Activated naive CD4-positive, alpha-beta T cell treated with anti-CD3 and anti-CD28 coated beads, Interleukin-2, amount 50 U/mL, for 24 hours (primary cell): ENCODE data around the gene THAP8.
A peak's percentile ranks its signal among the peaks of the same experiment; 100 is the strongest.

ENCODE experiments used
- H3K27ac Mint-ChIP-seq: one replicate; pipeline ENCODE4 v1.8.0; 2021; ENCODE audit warnings: mild to moderate bottlenecking, mixed read lengths
- H3K27me3 Mint-ChIP-seq: one replicate; pipeline ENCODE4 v1.8.0; 2021; ENCODE audit warnings: mixed read lengths
- H3K36me3 Mint-ChIP-seq: one replicate; pipeline ENCODE4 v1.8.0; 2021; ENCODE audit warnings: mixed read lengths
- H3K4me1 Mint-ChIP-seq: one replicate; pipeline ENCODE4 v1.8.0; 2021; ENCODE audit warnings: mixed read lengths
- H3K4me3 Mint-ChIP-seq: one replicate; pipeline ENCODE4 v1.8.0; 2021; ENCODE audit warnings: mild to moderate bottlenecking, mixed read lengths
- H3K9me3 Mint-ChIP-seq: one replicate; pipeline ENCODE4 v1.8.0; 2021; ENCODE audit warnings: mixed read lengths

The THAP8 gene

DNA sequence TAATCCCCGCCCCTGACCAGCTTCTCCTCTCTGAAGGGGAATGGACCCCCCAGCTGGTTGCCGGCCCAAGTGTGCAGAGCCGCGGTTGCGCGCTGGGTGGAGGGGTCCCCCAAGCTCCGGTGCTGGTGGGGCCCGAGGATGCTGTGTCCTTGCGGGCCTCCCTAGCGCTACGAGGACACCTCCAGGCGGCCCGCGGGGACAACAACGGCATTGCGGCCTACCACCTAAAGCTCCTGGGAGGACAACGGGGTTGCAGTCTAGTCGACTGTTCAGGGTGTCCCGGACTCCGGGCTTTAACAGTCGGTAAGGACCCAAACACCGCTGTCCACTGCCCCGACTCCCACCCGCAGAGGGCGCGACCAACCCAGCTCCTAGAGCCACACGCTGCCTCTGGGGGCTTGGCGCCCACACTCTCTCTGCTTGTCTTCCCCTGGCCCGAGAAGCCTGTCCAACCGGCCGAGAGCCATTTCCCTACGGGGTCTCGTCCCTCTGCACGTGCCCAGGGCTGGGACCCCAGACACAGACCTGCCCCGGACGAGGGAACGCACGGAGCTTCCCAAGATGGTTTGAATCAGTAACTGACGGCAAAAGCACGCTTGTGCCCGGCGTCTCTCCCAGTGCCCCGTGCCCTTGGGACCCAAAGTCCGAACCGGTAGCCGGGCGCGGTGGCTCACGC is 60.0 kb downstream of the THAP8 start:
- Mint-ChIP-seq H3K4me1 (peaks cover 26% of the 10 kb centered on the region), H3K36me3 (peaks cover 4% of the 10 kb centered on the region), H3K27me3 (no peaks in the 10 kb centered on the region), H3K4me3 (peak overlapping the region; percentile 67), H3K9me3 (no peaks in the 10 kb centered on the region), H3K27ac (no peak overlapping the region)

DNA sequence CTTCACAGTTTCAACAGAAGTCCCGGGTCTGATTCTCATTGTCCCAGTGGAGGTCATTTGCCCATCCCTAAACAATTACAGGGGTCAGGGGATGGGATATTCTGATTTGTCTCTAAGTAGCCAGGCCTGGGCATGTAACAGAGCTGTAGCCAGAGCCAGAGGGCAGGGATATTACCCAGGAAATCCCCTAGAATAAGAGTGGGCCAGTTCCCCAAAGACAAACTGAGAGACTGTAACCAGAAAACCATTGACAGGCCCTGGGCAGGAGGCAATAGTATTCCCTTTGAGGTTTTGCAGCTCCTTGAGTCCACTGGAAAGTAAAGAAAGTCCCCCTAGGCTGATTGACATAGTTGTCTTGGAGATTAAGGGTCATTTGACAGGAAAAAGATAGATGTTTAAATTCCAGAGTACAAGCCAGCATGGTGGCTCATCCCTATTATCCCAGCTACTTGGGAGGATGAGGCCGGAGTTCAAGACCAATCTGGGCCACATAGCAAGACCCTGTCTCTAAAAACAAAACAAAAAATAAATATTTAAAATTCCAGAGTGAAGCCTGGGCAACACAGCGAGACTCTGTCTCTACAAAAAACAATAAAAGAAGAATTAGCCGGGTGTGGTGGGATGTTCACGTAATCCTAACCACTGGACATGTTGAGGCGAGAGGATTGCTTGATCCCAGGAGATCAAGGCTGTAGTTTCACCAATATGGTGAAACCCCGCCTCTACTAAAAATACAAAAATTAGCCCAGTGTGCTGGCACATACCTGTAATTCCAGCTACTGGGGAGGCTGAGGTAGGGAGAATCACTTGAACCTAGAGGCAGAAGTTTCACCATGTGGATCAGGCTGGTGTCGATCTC is 60.9 kb downstream of the THAP8 start:
- Mint-ChIP-seq H3K4me3 (peak overlapping the region; percentile 33), H3K27me3 (no peaks in the 10 kb centered on the region)

DNA sequence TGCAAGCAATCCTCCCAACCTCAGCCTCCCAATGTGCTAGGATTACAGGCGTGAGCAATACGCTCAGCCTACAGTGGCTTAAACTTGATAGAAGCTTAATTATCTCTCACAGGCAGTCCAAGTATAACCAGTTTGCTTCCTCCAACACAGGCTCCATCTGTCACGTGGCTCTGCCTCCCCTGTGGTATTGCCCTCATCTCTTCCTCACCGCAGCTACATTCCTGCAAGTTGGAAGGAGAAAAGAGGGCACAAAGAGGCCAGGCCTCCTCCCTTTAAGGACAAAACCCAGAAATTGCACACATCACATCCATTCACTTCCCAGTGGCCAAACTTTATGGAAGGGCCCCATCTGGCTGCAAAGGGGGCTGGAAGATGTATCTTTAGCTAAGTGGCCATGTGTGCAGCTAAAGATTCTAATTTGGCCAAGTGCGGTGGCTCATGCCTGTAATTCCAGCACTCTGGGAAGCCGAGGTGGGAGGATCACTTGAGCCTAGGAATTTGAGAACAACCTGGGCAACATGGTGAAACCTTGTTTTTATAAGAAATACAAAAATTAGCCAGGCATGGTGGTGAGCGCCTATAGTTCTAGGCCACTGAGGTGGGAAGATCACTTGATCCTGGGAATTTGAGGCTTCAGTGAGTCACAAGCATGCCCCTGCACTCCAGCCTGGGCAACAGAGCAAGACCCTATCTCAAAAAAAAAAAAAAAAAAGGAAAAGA is 62.2 kb downstream of the THAP8 start:
- Mint-ChIP-seq H3K9me3 (no peaks in the 10 kb centered on the region), H3K36me3 (peaks cover 1% of the 10 kb centered on the region), H3K27ac (no peak overlapping the region), H3K4me3 (no peak overlapping the region), H3K4me1 (peaks cover 18% of the 10 kb centered on the region), H3K27me3 (peaks cover under 1% of the 10 kb centered on the region)

More for the DNA sequence above, 60.9 kb downstream of the THAP8 start:
- peaks cover 25% of the 10 kb centered on the region for H3K4me1 Mint-ChIP-seq
- no peak overlapping the region for H3K27ac Mint-ChIP-seq
- peaks cover 4% of the 10 kb centered on the region for H3K36me3 Mint-ChIP-seq
- no peaks in the 10 kb centered on the region for H3K9me3 Mint-ChIP-seq

DNA sequence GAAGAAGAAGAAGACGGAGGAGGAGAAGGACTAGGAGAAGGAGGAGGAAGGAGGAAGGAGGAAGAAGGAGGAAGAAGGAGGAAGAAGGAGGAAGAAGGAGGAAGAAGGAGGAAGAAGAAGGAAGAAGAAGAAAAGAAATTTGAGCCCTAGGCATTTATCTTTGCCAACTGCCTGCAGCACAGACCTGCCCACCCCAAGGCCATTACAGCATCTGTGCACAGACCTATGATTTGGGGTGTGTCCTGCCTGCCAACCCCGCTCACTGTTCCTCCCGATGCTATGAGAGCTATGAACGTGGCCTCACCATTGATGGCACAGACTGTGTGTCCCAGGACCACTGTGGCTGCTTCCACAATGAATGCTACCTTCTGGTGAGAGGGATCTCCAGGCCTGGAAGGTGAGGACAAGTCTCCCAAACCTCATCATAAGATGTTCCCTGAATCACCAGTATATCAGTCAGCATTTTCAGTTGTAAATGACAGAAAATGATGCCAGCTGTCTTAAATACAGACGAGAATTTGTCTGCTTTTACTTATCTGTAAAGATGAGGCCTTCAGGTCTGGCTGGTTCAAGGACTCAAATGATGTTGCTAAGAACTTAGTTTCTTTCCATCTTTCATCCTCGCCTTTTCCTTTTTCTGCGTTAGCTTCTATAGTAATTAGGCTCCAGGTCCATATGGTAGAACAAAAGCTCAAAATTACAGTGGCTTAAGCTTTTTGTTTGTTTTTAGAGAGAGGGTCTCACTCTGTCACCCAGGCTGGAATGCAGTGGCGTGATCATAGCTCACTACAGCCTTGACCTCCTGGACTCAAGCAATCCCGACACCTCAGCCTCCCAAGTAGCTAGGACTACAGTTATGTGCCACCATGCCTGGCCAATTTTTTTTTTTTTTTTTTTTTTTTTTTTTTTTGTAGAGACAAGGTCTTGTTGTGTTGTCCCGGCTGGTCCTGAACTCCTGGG is 63.0 kb downstream of the THAP8 start:
- no peaks in the 10 kb centered on the region for H3K9me3 Mint-ChIP-seq
- no peak overlapping the region for H3K4me3 Mint-ChIP-seq
- H3K36me3 Mint-ChIP-seq: no peaks in the 10 kb centered on the region
- no peak overlapping the region for H3K27ac Mint-ChIP-seq
- peaks cover 4% of the 10 kb centered on the region for H3K27me3 Mint-ChIP-seq
- peaks cover 15% of the 10 kb centered on the region for H3K4me1 Mint-ChIP-seq

DNA sequence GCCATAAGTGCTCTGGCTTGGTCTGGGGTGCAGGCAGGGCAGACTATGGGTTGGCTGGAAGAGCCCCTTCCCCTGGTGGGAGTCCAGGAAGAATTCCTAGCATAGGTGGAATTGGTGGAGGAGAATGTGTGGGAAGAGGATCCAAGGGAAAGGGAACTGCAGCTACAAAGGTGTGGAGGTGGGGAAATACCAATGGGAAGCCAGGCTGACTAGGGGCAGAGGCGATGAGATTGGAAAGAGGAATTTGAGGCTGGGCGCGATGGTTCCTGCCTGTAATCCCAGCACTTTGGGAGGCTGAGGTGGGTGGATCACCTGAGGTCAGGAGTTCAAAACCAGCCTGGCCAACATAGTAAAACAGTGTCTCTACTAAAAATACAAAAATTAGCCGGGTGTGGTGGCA is 63.9 kb downstream of the THAP8 start:
- no peak overlapping the region for H3K4me3 Mint-ChIP-seq
- peaks cover 13% of the 10 kb centered on the region for H3K27me3 Mint-ChIP-seq
- H3K4me1 Mint-ChIP-seq: peaks cover 11% of the 10 kb centered on the region
- H3K36me3 Mint-ChIP-seq: no peaks in the 10 kb centered on the region
- H3K27ac Mint-ChIP-seq: no peak overlapping the region
- no peaks in the 10 kb centered on the region for H3K9me3 Mint-ChIP-seq

DNA sequence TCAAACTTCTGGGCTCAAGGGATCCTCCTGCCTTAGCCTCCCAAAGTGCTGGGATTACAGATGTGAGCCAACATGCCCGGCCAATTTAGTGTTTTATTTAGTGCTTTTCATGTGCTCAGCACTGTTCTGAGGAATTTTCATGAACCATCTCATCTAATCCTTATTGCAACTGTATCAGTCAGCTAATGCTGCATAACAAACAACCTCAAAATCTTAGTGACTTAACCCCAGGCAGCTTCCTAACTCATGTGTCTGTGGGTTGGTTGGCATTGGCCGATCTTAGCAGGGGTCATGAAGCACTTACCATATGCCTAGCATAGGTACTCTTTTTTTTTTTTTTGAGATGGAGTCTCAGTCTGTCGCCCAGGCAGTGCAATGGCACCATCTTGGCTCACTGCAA is 65.3 kb downstream of the THAP8 start:
- Mint-ChIP-seq H3K9me3 (no peaks in the 10 kb centered on the region), H3K27ac (no peak overlapping the region), H3K4me1 (peaks cover 7% of the 10 kb centered on the region), H3K4me3 (no peak overlapping the region), H3K27me3 (peaks cover 22% of the 10 kb centered on the region), H3K36me3 (peaks cover 2% of the 10 kb centered on the region)

DNA sequence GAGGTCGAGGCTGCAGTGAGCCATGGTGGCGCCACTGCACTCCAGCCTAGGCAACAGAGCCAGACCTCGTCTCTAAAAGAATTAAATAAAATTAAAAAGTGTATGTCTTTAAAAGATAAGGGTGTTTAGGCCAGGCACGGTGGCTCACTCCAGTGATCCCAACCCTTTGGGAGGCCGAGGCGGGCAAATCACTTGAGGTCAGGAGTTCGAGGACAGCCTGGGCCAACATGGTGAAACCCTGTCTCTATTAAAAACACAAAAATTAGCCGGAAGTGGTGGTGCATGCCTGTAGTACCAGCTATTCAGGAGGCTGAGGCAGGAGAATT is 66.6 kb downstream of the THAP8 start:
- H3K4me1 Mint-ChIP-seq: peaks cover 7% of the 10 kb centered on the region
- no peak overlapping the region for H3K4me3 Mint-ChIP-seq
- H3K27ac Mint-ChIP-seq: no peak overlapping the region
- H3K27me3 Mint-ChIP-seq: peaks cover 22% of the 10 kb centered on the region
- no peaks in the 10 kb centered on the region for H3K9me3 Mint-ChIP-seq
- H3K36me3 Mint-ChIP-seq: peaks cover 2% of the 10 kb centered on the region

DNA sequence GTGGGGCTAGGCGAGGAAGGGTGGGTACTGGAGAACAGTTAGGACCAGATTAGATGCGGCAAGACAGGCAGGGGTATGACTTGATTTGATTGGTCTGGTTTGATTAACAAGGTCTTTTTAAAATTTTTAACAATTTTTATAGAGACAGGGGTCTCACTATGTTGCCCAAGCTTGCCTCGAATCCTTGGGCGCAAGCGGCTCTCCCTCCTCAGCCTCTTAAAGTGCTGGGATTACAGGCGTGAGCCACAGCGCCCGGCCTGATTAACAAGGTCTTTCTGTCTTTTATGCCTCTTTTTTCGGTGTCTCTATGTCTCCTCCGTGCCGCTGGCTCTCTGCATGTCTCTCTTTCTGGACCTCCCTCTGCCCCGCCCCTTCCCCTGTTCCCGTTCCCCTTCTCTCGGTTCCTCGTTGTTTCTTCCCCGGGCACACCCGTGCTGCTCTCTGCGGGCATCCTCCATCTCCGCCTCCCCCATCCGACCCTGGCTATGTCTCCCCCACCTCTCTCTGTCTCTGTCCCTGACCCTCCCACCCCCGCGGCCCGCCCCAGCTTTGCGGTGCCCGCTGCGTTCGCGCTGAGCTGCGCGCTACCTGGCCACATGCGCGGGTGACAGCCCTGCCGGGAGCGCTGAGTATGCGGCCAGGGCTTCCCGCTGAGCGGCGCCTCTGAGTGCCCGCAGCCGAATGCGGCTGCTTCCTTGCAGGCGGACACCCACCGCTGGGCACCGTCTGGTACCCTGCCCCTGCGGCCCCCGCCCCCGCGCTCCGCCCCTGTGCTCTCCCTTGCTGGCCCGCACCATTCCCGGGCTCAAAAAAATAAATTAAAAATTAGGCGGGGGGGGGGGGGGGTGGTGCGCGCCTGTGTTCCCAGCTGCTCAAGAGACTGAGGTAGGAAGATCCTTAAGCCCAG is 67.2 kb downstream of the THAP8 start:
- Mint-ChIP-seq H3K27me3 (peaks cover 22% of the 10 kb centered on the region), H3K4me1 (peaks cover 7% of the 10 kb centered on the region), H3K4me3 (peak overlapping the region; percentile 86), H3K27ac (no peak overlapping the region), H3K36me3 (peaks cover 2% of the 10 kb centered on the region), H3K9me3 (no peaks in the 10 kb centered on the region)

DNA sequence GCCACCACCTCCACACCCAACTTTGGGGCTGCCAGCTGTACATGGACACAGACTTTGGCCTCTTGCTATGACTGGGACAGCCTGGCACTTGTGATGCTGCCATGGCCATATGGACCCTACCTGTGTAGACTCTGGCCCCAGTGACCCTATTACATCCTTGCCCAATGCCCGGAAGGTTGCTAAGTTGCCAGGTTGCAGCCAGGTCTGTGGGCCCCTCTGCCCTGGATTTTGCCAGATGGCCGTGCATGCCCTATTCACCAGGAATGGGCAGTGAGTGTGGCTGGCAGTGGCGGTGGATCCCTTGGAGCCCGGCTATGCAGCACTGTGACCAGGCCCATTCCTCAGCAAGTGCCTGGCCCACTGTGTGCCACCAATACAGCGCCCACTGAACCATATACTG is 68.0 kb downstream of the THAP8 start:
- Mint-ChIP-seq H3K4me3 (peak overlapping the region; percentile 71), H3K27ac (no peak overlapping the region), H3K36me3 (peaks cover 2% of the 10 kb centered on the region), H3K27me3 (peaks cover 22% of the 10 kb centered on the region), H3K4me1 (peaks cover 7% of the 10 kb centered on the region), H3K9me3 (no peaks in the 10 kb centered on the region)
